Stimulated activated CD4-positive, alpha-beta T cell treated with anti-CD3 and anti-CD28 coated beads, TNF-alpha, amount 100 ng/mL, for 48 hours (primary cell): ENCODE data around the gene WNT1.

Experiments
- DNase-seq, 3 donors: peaks; one replicate each; pipeline ENCODE4 v3.0.0-alpha.2; 2020; ENCODE audit warnings: low read depth in 3 of 3

WNT1 gene

DNA sequence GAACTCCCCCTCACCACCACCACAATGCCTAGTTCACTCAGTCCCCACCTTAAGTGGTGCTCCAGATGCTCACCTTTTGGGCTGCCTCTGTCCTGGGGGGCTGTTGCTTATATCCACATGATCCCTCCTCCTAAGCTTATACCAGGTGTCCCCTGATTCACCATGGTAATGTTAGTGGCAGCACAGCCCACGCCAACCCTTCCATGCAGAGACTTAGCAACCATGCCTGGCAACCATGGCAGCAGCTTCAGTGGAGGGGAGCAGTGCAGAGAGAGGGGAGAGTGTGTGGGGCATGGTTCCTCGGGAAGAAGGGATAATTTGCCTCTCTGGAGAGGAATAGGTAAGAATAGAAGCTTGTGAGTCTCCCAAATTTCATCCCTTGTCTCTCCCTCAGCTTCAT is 22.2 kb downstream of the WNT1 start:
- DNase-seq = no peak

DNA sequence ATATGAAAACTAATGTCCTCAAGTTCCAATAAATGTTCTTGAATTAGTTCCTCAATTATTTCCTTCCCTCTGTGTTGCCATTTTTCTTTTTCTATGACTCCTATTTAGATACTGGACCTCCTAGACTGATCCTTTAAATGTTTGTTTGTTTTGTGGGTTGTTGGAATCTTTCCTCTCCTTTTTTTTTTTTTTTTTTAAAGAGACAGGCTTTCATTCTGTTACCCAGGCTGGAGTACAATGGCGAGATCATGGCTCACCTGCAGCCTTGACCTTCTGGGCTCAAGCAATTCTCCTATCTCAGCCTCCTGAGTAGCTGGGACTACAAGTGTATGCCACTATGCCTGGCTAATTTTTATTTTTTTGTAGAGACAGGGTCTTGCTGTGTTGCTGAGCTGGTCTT is 30.8 kb downstream of the WNT1 start:
- no peak for DNase-seq

DNA sequence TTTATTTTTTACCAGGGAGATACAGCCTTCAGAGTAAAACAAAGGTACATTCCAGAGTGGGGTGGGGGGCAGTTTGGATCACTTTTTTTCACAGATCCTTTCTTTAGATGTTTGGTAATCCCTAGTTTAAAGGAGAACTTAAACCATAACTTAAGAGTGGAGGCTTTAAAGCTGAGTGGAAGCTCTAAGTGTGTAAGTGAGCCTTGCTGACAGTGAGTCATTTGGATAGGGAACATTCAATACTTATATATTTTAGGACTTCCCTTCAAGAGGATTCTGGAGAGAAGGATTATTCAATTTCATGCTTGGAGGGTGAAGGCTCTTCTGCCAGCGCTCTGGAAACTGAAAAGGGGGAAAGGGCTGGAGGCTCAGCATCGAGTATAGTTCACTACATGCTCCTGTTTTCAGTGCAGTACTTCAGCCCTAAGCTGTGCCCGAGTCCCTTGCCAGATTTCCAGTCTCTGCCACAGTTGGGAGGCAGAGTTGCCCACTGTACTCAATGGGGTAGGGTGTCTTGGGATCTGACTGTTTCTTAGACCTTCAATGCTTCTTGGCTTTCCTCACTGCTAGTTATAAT is 32.1 kb downstream of the WNT1 start:
- DNase-seq = no peak

DNA sequence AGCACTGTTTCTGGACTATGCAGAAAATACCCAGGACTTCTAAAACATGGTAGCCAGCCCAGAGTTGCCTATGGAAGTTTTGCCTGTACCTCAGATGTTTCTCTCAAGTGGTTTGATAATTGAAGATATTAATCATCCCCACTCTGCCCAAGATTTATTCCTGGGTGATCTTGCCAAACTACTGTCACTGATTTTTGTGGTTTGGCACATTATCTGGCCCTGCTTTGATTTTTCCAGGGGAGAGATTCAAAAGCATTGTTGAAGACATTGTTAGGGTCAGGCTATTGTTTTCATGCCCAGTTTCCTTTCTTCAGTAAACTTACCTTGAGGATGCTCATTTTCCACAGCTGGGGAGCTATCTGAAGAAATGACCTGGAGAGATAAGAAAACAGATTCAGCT is 34.6 kb downstream of the WNT1 start:
- DNase-seq = no peak

DNA sequence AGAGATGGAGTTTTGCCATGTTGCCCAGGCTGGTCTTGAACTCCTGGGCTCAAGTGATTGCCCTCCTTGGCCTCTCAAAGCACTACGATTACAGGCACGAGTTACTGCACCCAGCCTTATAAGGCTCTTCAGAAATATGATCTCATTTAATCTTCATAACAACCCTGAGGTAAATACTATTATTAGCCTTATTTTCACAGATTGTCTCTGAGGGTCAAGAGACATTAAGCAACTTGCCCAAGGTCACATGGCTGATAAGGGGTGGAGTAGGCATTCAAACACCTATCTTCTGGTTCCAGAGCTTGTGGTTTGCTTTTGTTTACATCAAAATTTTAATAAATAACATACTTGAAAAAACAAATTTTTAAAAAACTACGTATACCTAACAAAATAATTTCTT is 35.3 kb downstream of the WNT1 start:
- no peak for DNase-seq

DNA sequence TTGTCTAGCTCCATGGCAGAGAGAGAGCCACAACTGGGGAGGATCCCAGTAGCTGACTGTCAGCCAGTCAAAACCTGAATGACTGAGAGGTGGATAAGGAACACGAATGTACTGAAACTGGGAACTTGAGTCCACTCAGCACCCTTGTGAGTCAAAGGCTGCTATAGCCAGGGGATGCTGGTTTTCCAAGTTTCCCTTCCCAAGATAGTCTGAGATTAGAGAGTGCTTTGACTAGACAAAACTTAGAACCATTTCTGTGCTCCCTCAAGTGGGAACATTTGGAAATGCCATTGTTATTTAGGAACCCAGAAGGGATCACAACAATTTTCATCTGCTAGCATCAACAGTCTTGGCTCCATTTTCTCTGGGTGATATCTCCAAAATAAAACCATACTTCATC is 36.4 kb downstream of the WNT1 start:
- DNase-seq = no peak

DNA sequence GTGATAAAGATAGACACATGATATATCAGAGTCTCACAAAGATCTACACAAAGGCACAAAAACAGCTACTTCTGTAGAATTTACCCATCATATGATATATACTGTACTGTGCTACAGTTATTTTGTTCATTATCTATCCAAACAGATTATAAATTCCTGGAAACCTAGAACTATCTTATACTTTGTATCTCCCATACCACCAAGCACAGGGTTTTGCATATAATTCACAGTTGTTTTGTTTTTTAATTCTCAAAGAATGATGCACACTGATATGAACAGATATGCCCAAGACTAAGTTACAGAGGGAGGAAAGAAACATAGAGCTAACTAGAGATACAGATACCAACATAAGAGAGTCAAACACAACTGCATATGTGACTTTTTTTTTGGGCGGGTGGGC is 37.1 kb downstream of the WNT1 start:
- no peak for DNase-seq

DNA sequence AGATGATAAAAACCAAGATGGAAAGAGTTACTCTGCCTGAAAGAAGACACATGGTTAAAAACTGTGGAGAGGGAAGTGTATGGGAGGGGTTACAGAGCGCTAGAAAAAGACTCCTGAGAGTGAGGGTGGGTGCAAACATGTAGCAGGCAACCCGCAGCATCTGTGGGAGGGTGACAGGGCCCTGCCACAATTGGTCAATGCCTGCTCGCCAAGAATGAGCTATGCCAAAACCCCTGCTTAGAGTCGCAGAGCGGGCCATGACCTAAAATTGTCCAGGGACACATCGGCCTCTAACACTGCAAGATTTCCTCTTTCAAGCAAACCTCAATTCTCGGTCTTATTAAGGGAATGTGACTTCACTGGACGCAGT is 39.8 kb downstream of the WNT1 start:
- peak in 1 of 3 donors; percentile 31 for DNase-seq

DNA sequence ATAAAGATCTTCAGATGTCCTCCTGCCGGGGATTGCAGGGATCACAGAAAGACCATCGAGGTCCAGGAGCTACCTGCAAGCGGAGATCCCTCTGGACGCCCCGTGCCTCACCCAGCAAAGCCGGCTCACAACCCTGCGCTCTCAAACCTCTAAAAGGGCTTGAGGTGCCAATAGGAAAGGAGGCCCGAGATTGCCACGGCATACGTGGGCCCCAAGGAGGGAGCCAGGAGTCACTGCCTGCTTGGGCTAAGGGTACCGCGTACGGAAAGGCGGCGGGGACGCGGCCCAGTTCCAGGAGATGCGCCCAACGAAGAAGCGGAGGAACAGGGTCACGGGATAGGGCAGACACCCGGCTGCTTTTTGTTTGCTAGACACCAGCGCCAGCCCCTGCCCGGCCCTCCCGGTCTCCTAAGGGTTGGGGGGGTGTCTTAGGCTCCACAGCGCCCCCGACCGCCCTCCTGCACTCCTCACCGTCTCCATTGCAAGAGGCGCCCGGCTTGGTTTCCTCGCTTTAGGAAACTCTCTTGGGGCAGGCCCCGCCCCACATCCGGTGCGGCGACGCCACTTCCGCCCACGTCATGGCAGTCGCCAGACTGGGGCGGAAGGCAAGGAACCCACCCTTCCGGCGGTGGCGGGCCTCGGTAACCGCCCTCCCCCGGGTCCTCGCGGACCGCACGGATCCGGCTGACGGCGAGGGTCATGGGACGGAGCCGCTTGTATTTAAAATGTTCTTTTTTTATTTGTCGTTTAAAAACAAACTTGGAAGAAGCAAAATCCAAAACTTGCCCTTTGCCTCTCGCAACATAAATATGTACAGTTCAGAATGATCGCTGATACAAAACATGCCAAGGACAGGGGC is 40.4 kb downstream of the WNT1 start, which contains the start of gene PRKAG1:
Gene PRKAG1, minus strand, starts transcription at position 516 of the 859 bp plus-strand sequence. Its CDS starts 36 bp downstream, at position 480.
- peak; percentile 86 to 90 (median 88) for DNase-seq

DNA sequence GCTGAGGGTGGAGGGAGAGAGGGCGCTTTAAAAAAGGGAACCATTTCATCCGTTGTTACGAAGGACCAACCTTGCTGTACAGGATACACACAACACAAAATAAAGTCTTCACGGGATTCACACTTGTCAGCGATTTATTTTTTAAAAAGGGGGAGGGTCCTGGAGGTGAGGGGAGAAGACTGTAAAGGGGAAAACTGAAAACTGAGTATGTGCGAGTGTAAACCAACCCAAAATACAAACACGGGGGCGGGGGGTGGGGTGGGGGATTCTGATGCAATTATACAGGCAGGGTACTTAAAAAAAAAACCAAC is 41.0 kb downstream of the WNT1 start:
- no peak for DNase-seq

DNA sequence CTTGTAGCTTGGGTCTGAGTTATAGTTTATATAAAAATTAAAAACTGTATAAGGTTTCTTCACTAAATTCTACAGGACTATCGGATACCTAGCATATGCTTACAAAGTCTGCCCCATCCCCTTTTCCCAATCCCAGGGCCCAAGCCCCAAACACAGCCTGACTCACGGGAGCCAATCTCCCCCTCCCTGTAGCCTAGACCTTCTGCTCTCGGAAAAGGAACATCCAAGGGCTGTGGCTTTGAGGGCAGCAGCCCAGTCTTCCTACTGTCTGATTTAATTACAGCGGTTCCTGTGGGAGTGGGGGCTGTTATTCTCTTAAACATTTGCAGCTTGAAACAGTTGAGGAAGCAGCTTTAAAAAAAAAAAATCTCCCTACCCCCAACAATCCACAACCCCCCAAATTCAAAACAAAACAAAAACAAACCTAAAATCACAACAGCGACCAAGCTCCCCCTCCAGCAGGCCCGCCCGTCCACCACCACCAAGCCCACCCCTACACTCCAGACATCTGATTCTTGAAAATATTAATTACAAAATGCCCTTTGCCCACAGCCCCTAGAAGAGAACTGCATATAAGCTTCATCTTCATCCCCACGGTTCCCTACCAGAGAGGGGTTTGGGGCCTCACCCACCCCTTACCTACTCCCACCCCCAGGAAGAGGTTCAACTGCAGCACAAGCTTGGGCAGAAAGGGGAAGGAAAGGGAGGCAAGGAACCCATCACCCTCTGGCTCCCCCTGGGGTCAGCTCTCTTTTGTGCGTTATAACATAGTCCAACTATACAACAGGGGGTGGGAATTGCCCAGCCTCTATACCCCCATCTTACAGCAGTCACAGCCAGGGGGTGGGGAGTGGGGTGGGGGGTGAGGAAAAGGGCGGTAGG is 41.6 kb downstream of the WNT1 start:
- no peak for DNase-seq

DNA sequence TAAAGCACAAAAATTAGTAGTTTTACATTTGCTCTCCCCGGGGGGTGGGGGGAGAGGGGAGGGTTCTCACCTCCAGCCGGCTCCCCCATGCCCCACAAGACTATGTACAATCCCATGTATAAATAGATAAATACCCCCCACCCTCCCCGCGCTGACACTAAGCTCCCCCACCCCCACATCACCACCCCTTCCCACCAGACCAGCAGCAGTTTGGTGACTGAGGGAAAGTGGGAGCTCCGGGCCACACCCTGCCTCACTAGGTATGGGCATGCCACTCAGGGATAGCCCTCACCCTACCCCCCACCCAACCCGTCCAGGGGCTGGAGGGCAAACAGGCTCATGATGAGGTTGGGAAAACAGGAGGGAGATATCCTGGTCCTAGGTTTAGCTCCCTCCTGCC is 42.3 kb downstream of the WNT1 start:
- DNase-seq = no peak

DNA sequence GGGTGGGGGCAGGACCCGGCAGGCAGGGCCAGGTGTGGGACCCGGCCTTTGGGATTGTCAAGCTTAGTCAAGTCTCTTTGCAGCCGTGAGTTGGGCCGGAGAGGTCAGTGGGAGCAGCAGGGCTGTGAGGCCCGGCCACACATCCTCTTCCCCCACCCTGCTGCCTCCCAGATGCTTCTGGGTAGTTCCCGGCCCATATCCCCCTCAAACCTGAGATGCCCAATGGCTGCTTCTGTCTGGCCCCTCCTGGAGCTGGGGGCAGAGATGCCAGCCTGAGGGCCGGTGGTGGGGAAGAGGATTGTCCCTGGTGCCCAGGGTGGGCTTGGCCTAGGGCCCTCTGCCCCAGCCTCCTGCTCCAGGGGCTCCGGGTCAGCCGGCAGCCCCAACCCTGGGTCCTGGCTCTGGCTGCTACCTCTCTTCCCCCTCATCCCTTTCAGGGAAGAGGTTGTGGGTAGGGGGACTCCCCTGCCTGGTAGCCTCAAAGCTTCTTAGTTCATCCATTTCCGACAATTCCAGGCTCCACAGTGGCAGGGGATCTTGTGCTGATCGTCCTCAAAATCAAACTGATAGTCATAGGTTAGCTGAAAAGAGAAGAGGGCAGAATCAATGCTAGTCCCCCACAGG is 43.3 kb downstream of the WNT1 start:
- DNase-seq = no peak

DNA sequence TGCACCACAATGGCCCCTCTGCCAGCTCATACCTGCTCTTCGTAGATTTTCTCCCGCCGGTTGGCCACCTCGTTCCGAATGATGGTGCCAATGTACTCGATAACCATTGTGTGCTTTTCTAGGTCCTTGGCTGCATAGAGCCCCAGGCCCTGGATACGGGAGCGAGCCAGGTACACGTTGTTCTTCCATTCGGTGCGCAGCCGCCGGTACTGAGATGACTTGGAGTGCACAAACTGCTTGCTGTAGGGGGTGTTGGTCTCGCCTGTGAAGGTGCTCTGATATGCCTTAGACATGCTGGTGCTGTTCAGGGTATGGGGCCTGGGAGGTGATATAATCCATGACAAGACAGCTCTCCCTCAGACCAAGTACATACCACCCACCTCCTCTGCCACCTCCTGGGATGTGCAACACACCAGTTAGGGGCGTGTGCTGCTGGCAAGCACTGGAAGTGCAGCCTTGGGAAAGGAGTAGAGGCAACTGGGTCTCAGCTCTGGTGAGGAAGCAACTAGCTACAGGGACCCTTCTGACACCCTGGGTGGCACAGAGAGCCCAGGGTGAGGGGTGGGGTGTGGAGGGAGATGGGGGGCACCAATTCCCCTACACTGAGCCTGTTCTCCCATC is 44.5 kb downstream of the WNT1 start:
- DNase-seq = no peak

DNA sequence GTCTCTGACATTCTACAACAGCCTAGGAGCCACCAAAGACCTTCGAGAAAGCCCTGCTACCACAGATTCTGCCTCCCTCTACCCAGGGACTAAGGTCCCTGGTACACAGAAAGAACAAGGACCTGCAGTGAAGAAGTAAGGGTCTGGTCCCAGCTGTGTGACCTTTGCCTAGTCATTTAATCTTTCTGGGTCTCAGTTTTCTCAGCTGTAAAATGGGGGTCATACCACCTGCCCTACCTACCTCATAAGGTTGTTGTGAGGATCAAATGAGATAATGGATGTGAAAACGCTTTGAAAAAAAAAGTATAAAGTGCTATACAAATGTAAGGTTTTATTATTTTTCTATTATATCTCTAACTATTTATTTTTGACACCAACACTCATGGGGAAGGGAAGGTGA is 45.7 kb downstream of the WNT1 start:
- no peak for DNase-seq

DNA sequence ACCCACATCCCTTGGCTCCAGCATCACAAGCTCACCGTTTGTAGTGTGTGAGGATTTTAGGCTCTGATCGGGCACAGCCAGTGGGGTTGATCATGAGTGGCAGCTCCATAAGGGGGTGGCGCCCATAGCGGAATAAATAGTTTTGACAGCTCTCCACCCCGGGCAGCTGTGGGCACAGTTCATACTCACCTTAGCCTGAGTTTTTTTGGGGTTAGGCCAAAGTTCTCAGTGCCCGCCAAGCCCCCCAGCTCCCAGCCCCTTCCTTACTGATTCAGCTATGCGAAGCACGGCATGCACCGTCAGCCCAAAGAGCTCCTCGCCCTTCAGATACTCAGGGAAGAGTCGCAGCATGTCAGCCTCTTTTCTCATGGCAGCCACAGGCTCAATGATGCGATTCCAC is 46.4 kb downstream of the WNT1 start:
- DNase-seq = no peak

DNA sequence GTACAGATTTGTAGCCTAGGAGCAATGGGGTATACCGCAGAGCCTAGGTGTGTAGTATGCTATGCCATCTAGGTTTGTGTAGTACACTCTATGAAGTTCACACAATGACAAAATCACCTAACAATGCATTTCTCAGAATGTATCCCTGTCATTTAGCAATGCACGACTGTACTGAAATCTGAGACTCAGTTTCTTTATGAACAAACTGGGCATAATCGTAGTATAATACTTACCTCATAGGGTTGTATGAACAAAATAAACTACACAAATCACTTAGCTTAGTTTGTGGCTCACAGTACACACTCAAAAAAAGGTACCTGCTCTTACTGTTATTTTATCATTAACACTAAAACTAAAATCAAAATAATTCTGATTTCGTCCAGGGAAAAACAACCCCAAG is 47.3 kb downstream of the WNT1 start:
- no peak for DNase-seq

DNA sequence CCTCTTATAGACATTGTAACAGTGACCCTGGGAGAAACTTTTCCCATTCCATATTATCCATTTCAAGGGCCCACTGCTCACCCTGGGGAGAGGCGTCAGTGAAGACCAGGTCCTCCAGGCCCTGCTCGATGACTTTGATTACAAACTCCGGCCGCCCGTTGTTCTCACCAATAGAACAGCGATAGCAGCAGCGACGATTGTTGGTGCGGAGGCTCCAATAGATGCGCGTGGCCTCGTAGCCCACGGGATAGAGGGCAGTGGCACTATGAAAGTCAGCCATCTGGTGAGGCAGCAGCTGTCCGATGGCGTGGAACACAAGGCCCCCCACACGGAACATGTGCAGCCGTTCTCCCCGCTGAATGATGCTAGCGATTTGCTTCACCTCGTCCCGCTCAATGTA is 48.0 kb downstream of the WNT1 start:
- DNase-seq = no peak

DNA sequence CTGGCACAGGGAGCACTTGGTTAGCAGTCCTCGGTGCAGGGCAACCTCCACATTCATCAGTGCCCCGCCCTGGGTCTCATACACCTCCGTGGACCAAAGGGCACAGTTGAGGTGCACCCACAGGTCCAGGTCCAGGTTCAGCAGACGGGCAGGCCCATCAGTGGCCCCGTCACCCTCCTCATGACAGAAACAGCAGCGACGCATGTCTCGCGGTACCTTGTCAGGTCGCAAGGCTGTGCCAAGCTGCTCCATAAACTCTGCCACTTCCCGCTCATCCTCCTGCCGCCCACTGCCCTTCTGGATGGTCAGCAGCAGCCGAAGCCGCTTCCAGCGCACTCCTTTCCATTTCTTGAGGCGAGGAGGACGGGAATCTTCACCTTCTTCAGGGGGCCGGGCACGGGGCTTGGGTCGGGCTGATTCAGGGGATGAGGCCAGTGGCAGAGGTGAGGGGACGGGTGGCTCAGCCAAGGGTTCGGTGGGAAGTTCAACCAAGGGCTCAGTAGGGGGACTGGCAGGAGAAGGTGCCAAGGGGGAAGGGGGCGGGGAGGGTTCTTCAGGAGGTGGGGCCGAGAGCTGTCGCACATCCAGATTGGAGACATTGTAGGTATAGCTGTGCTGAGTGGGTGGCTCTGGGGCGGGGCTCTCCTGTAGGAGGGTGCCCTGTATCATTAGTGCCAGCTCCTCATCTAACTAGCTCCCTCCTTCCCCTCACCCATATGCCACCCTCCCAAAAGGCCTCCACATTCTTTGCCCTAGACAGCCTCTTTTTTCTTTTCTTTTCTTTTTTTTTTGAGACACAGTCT is 48.8 kb downstream of the WNT1 start:
- DNase-seq = no peak

DNA sequence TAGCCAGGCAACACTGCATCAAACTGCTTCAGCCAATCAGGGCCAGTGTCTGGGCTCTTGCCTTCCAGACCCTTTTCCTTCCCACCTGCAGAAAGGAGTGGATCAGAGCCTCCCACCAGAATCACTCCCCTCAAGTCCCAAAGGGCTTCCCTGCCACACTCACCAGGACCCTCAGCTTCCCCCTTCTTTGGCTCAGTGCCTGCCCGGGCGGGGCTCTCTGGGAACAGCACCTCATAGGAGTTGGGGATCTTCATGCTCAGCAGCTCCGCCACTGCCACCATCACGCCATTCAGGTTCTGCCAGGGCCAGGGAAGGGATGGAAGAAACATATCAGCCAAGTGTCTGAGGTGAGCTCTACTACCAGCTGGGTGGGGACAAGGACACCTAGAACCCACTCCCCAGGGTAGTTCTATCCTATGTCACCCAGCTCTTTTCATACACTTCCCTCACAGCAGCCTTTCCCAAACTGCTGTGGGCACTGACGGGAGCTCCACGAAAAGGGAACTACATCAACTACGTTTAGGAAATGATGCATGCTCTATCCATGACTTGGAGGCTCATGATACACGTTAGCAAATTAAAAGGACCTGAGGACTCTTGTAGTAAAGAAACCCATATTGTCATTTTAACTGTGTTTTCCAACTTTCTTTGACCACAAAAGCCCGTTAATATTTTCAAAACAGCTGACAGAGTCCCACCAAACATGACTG is 49.9 kb downstream of the WNT1 start:
- DNase-seq = no peak
